ENCODE measurements around the gene OR56B1.

DNA sequence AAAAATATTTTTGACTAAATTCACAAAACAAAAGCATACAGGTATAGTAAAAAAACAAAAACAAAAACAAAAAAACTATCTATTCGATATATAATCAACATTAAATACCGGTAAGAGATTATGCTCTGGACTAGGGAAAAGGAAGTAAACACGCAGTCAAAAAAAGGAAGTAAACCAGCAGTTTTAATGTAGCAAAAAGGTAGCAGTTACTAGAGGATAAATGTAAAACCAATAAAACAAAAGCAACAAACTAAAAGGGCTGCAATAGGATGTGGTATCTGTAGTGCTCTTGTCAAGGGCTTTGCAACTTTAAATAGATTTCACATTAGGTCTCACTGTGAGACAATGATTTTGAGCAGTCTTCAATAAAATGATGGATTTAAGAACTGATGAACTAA is 44.3 kb upstream of the OR56B1 start:
- TF ChIP-seq EZH2 (IDR thresholded peaks at IDR 0.05; ENCODE audit: insufficient read depth, poor library complexity, severe bottlenecking) (no peak), EZH2phosphoT487 (IDR thresholded peaks at IDR 0.05; ENCODE audit: insufficient read depth, low read depth) (no peak)

All from GM23248 (cell line).